H9 (cell line): Measurements from ENCODE around the gene TMSB4X. TPM values are rescaled to one million over a fixed set of nuclear protein-coding genes. Genes with fewer than 3 reads are reported as not detected.

Experiments used
- DNase-seq: peaks from one replicate; pipeline ENCODE4 v3.0.0-alpha.2; 2017
- H2AFZ ChIP-seq: one replicate; pipeline ENCODE4 v1.6.1; 2013; ENCODE audit warnings: mild to moderate bottlenecking, low read length, control low read depth, moderate library complexity
- H2AK5ac ChIP-seq: 2 replicates; pipeline ENCODE4 v1.6.1; 2013; ENCODE audit warnings: low read length, control low read depth, mixed read lengths; ENCODE audit not compliant: insufficient read length
- H2BK120ac ChIP-seq: one replicate; pipeline ENCODE4 v1.6.1; 2013; ENCODE audit warnings: low read depth, mild to moderate bottlenecking, low read length, control low read depth, inconsistent platforms; ENCODE audit not compliant: poor library complexity, severe bottlenecking
- H2BK12ac ChIP-seq: 2 replicates; pipeline ENCODE4 v1.6.1; 2013; ENCODE audit warnings: low read length, control low read depth, mixed read lengths, low read depth; ENCODE audit not compliant: insufficient read length
- H2BK15ac ChIP-seq: 2 replicates; pipeline ENCODE4 v1.6.1; 2013; ENCODE audit warnings: low read depth, low read length, control low read depth
- H2BK20ac ChIP-seq: one replicate; pipeline ENCODE4 v1.6.1; 2013; ENCODE audit warnings: low read depth, mild to moderate bottlenecking, low read length, control low read depth, inconsistent platforms; ENCODE audit not compliant: poor library complexity, severe bottlenecking
- H2BK5ac ChIP-seq: 2 replicates; pipeline ENCODE4 v1.6.1; 2013; ENCODE audit warnings: low read length, control low read depth, mixed read lengths; ENCODE audit not compliant: insufficient read length
- H3K14ac ChIP-seq: 2 replicates; pipeline ENCODE4 v1.6.1; 2013; ENCODE audit warnings: low read length, control low read depth; ENCODE audit not compliant: insufficient read depth
- H3K18ac ChIP-seq: 2 replicates; pipeline ENCODE4 v1.6.1; 2013; ENCODE audit warnings: low read depth, mild to moderate bottlenecking, mixed read lengths, low read length, control low read depth; ENCODE audit not compliant: insufficient read length
- H3K23ac ChIP-seq: 2 replicates; pipeline ENCODE4 v1.6.1; 2013; ENCODE audit warnings: low read length, control low read depth, mixed read lengths, low read depth; ENCODE audit not compliant: insufficient read length
- H3K23me2 ChIP-seq: 2 replicates; pipeline ENCODE4 v1.6.1; 2013; ENCODE audit warnings: low read depth, mild to moderate bottlenecking, mixed read lengths, low read length, control low read depth; ENCODE audit not compliant: insufficient read length, poor library complexity, severe bottlenecking
- H3K27ac ChIP-seq: 2 replicates; pipeline ENCODE4 v1.5.1; 2013; ENCODE audit warnings: low read length, control low read depth, mixed read lengths, low read depth; ENCODE audit not compliant: insufficient read length
- H3K27me3 ChIP-seq: 2 replicates; pipeline ENCODE4 v1.6.1; 2013; ENCODE audit warnings: low read length, control low read depth, inconsistent platforms; ENCODE audit not compliant: insufficient read depth
- H3K4ac ChIP-seq: 2 replicates; pipeline ENCODE4 v1.6.1; 2013; ENCODE audit warnings: low read depth, mild to moderate bottlenecking, control low read depth, inconsistent platforms, low read length, moderate library complexity
- H3K4me1 ChIP-seq: 2 replicates; pipeline ENCODE4 v1.6.1; 2013; ENCODE audit warnings: low read length, control low read depth, inconsistent platforms; ENCODE audit not compliant: insufficient read depth
- H3K4me2 ChIP-seq: 2 replicates; pipeline ENCODE4 v1.6.1; 2013; ENCODE audit warnings: low read length, control low read depth, mixed read lengths; ENCODE audit not compliant: insufficient read length, insufficient read depth
- H3K56ac ChIP-seq: 2 replicates; pipeline ENCODE4 v1.6.1; 2013; ENCODE audit warnings: low read depth, mild to moderate bottlenecking, mixed read lengths, low read length, control low read depth; ENCODE audit not compliant: insufficient read length
- H3K79me1 ChIP-seq: 2 replicates; pipeline ENCODE4 v1.6.1; 2013; ENCODE audit warnings: low read depth, mild to moderate bottlenecking, moderate library complexity, low read length, control low read depth, inconsistent platforms; ENCODE audit not compliant: insufficient read depth, poor library complexity, severe bottlenecking
- H3K79me2 ChIP-seq: 2 replicates; pipeline ENCODE4 v1.6.1; 2013; ENCODE audit warnings: low read length, control low read depth, inconsistent platforms; ENCODE audit not compliant: insufficient read depth
- H3K9ac ChIP-seq: 2 replicates; pipeline ENCODE4 v1.6.1; 2013; ENCODE audit warnings: low read length, control low read depth, mixed read lengths; ENCODE audit not compliant: insufficient read length; ENCODE audit errors: extremely low read depth
- H3K9me3 ChIP-seq: one replicate; pipeline ENCODE4 v1.6.1; 2013; ENCODE audit warnings: low read depth, low read length, inconsistent platforms; ENCODE audit not compliant: control insufficient read depth
- H3T11ph ChIP-seq: one replicate; pipeline ENCODE4 v1.6.1; 2013; ENCODE audit warnings: mild to moderate bottlenecking, low read length, control low read depth, inconsistent platforms
- H4K20me1 ChIP-seq: one replicate; pipeline ENCODE4 v1.6.1; 2013; ENCODE audit not compliant: control insufficient read depth, insufficient read length, insufficient read depth
- H4K5ac ChIP-seq: 2 replicates; pipeline ENCODE4 v1.6.1; 2013; ENCODE audit warnings: low read depth, mild to moderate bottlenecking, mixed read lengths, low read length, control low read depth; ENCODE audit not compliant: insufficient read length
- H4K8ac ChIP-seq: replicated peaks from 2 replicates; pipeline ENCODE4 v1.6.1; 2013; ENCODE audit warnings: low read length, control low read depth, mixed read lengths, low read depth; ENCODE audit not compliant: insufficient read length
- H4K91ac ChIP-seq: 2 replicates; pipeline ENCODE4 v1.6.1; 2013; ENCODE audit warnings: low read depth, mild to moderate bottlenecking, moderate library complexity, mixed read lengths, low read length, control low read depth; ENCODE audit not compliant: insufficient read length
- H3K27ac Mint-ChIP-seq, 3 experiments: 2 replicates in 2 of 3; 3 replicates in 1 of 3; pipeline ENCODE4 v1.8.0; 2020 to 2021; ENCODE audit warnings: mixed read lengths in 3 of 3, mild to moderate bottlenecking in 1 of 3, moderate library complexity in 1 of 3
- H3K27me3 Mint-ChIP-seq: 2 replicates; pipeline ENCODE4 v1.8.0; 2021; ENCODE audit warnings: low read depth, mild to moderate bottlenecking, moderate library complexity, mixed read lengths
- H3K36me3 Mint-ChIP-seq, 3 experiments: 2 replicates in 2 of 3; 3 replicates in 1 of 3; pipeline ENCODE4 v1.8.0; 2020 to 2021; ENCODE audit warnings: low read depth in 3 of 3, mixed read lengths in 3 of 3; ENCODE audit not compliant: insufficient read depth in 1 of 3
- H3K4me1 Mint-ChIP-seq, 2 experiments: 2 replicates each; pipeline ENCODE4 v1.8.0; 2020; ENCODE audit warnings: mixed read lengths in 2 of 2
- H3K4me3 Mint-ChIP-seq, 2 experiments: 2 replicates in 1 of 2; 3 replicates in 1 of 2; pipeline ENCODE4 v1.8.0; 2020 to 2021; ENCODE audit warnings: mild to moderate bottlenecking in 2 of 2, mixed read lengths in 2 of 2, moderate library complexity in 1 of 2
- H3K9me3 Mint-ChIP-seq, 2 experiments: 2 replicates in 1 of 2; 3 replicates in 1 of 2; pipeline ENCODE4 v1.8.0; 2020; ENCODE audit warnings: mild to moderate bottlenecking in 2 of 2, mixed read lengths in 2 of 2, moderate library complexity in 1 of 2
- CTCF ChIP-seq: fragments of 200-600 bp; sonication (generic); conservative IDR thresholded peaks from 3 replicates; pipeline ENCODE4 v1.8.0; 2021; ENCODE audit warnings: antibody characterized with exemption, mild to moderate bottlenecking
- WGBS: extraction: QIAGEN DNeasy Blood & Tissue Kit; methylation state at CpG from one replicate; pipeline ENCODE4 v1.1.7; 2013; ENCODE audit warnings: missing lambda C conversion rate, low lambda C conversion rate, mixed read lengths; ENCODE audit not compliant: insufficient read length; ENCODE audit errors: extremely low coverage; 5-methylcytosine and 5-hydroxymethylcytosine counted together
- total RNA-seq: library from RNA; stranded (reverse); gene quantifications from 2 replicates; pipeline ENCODE4 v1.2.1, GENCODE V29; 2021

The TMSB4X gene
- total RNA-seq, 1 experiment from 2014 or later = 2,733 TPM

GRCh38 chrX:12994321-12994720 lies 19.4 kb downstream of the TMSB4X start:
- Mint-ChIP-seq H3K27ac (no peak overlapping the region), H3K36me3 (peaks cover 0 to 2% (median 0%) of the 10 kb centered on the region in 3 experiments; a peak in 1 of 7 replicates), H3K4me1 (peaks cover 11 to 14% of the 10 kb centered on the region in 2 experiments), H3K4me3 (no peak overlapping the region), H3K9me3 (peaks cover 48 to 61% of the 10 kb centered on the region in 2 experiments), H3K27me3 (no peaks in the 10 kb centered on the region)
- Histone ChIP-seq H3K79me2 (no peaks in the 10 kb centered on the region), H3K14ac (no peak overlapping the region), H4K91ac (no peak overlapping the region), H3K79me1 (no peaks in the 10 kb centered on the region), H2BK20ac (no peak overlapping the region), H3K23ac (no peak overlapping the region), H2BK15ac (no peak overlapping the region), H2AFZ (no peak overlapping the region), H3K4me2 (no peak overlapping the region), H3K56ac (no peak overlapping the region), H2AK5ac (no peak overlapping the region), H3K27me3 (no peaks in the 10 kb centered on the region), H3K9me3 (no peaks in the 10 kb centered on the region), H3K9ac (no peak overlapping the region), H3T11ph (no peak overlapping the region), H4K20me1 (no peaks in the 10 kb centered on the region), H4K5ac (no peak overlapping the region), H3K4me1 (0 out of 2 replicates have a peak, but pooled peaks cover 2% of the 10 kb centered on the region), H2BK12ac (no peak overlapping the region), H4K8ac (no peak overlapping the region), H3K18ac (no peak overlapping the region), H3K4ac (no peak overlapping the region), H2BK120ac (no peak overlapping the region), H2BK5ac (no peak overlapping the region), H3K23me2 (no peaks in the 10 kb centered on the region), H3K27ac (no peak overlapping the region)
- TF ChIP-seq CTCF = no peak
- DNase-seq = no peak
- WGBS = no CpG with 5 or more reads among the region's 4 CpGs
